D721Med (cell line): ENCODE measurements around the gene UBA52.

ENCODE experiments used
- DNase-seq: peaks from one replicate; pipeline ENCODE4 v3.0.0; 2011; ENCODE audit warnings: low spot score; ENCODE audit not compliant: insufficient read length
- FAIRE-seq: peaks from 2 replicates; lab custom pipeline; 2011; peaks lifted over from hg19 to GRCh38; lab: Jason Lieb, UNC
- CTCF ChIP-seq: IDR thresholded peaks from 2 replicates; pipeline ENCODE4 v1.5.1; 2012; ENCODE audit warnings: mild to moderate bottlenecking, control low read depth; ENCODE audit not compliant: insufficient read depth; ENCODE audit errors: missing control alignments

UBA52 gene

DNA sequence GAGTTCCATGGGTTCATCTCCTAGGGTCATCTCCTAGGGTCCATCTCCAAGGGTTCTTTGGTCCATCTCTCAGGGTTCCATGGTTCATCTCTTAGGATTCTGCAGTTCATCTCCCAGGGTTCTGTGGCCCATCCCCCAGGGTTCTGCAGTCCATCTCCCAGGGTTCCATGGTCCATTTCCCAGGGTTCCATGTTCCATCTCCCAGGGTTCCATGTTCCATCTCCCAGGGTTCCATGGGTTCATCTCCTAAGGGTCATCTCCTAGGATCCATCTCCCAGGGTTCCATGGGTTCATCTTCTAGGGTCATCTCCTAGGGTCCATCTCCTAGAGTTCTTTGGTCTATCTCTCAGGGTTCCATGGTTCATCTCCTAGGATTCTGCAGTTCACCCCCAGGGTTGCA is 45.9 kb downstream of the UBA52 start:
- no peak for TF ChIP-seq CTCF
- DNase-seq (no peak), FAIRE-seq (no peak)

GRCh38 chr19:18618236-18618635 is 46.6 kb downstream of the UBA52 start:
- no peak for TF ChIP-seq CTCF
- no peak for DNase-seq
- no peak for FAIRE-seq

GRCh38 chr19:18620311-18620710 is 48.7 kb downstream of the UBA52 start:
- TF ChIP-seq CTCF = no peak
- no peak for DNase-seq
- FAIRE-seq = no peak

GRCh38 chr19:18620902-18621301 is 49.2 kb downstream of the UBA52 start:
- DNase-seq (no peak), FAIRE-seq (no peak)
- no peak for TF ChIP-seq CTCF

DNA sequence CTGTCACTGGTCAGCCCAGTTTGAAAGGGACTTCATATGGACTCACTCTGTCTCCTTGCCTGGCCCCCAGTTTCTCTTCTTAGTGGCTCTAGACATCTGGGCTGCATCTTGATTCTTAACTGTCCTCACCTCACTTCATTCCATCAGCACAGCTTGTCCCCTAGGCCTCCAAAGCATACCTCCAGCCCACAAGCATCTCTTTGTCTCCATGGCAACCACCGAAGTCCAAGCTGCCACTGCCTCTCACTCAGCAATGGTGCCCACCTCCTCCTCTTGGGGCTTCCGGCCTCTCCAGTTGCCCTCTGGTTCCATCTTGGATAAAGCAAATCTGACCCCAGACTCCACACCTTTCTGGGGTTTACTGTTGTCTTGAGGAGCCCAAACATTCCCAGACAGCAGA is 55.2 kb downstream of the UBA52 start:
- FAIRE-seq = no peak
- no peak for TF ChIP-seq CTCF
- DNase-seq = no peak
